Neural cell (in vitro differentiated cells): ENCODE data around the gene ADK. TPM values are rescaled to one million over a fixed set of nuclear protein-coding genes. Genes with fewer than 3 reads are reported as not detected.
"Not testable (repeated sequence)": the region's sequence is repeated elsewhere in the genome, so short reads cannot be mapped to it uniquely, and the experiment has no call there.

Experiments used
- H2AFZ ChIP-seq: fragments of 200-600, 300-800 bp; sonication (generic), shearing (Covaris generic); 2 replicates; pipeline ENCODE4 v1.6.0; 2014; ENCODE audit warnings: low read depth, mild to moderate bottlenecking, antibody characterized with exemption, low read length, moderate library complexity
- H3F3A ChIP-seq: fragments of 200-600 bp; shearing (Covaris generic); 2 replicates; pipeline ENCODE4 v1.6.1; 2016; ENCODE audit warnings: mild to moderate bottlenecking, moderate library complexity, mixed read lengths, antibody characterized with exemption, low read length; ENCODE audit not compliant: insufficient read depth, poor library complexity, severe bottlenecking
- H3K27ac ChIP-seq: fragments of 200-600, 300-800 bp; sonication (generic), shearing (Covaris generic); 2 replicates; pipeline ENCODE4 v1.5.1; 2014; ENCODE audit warnings: mild to moderate bottlenecking, low read length, moderate library complexity
- H3K27me3 ChIP-seq: fragments of 300-800, 200-600 bp; sonication (generic), shearing (Covaris generic); 2 replicates; pipeline ENCODE4 v1.6.0; 2014; ENCODE audit warnings: mild to moderate bottlenecking, low read depth, low read length, moderate library complexity; ENCODE audit not compliant: insufficient read depth
- H3K36me3 ChIP-seq: fragments of 300-800, 200-600 bp; sonication (generic), shearing (Covaris generic); 2 replicates; pipeline ENCODE4 v1.5.1; 2014; ENCODE audit warnings: mild to moderate bottlenecking, antibody characterized with exemption, low read length, moderate library complexity; ENCODE audit not compliant: insufficient read depth
- H3K4me2 ChIP-seq: fragments of 300-800, 200-600 bp; sonication (generic), shearing (Covaris generic); 2 replicates; pipeline ENCODE4 v1.6.0; 2014; ENCODE audit warnings: mild to moderate bottlenecking, low read length
- H3K4me3 ChIP-seq: fragments of 300-800, 200-600 bp; sonication (generic), shearing (Covaris generic); 2 replicates; pipeline ENCODE4 v1.5.1; 2014; ENCODE audit warnings: mild to moderate bottlenecking, low read length, moderate library complexity
- H3K79me2 ChIP-seq: fragments of 200-600 bp; shearing (Covaris generic); replicated peaks from 2 replicates; pipeline ENCODE4 v1.6.0; 2014; ENCODE audit warnings: mild to moderate bottlenecking, low read length, moderate library complexity; ENCODE audit not compliant: insufficient read depth
- H3K9ac ChIP-seq: fragments of 300-800, 200-600 bp; sonication (generic), shearing (Covaris generic); 2 replicates; pipeline ENCODE4 v1.6.1; 2016; ENCODE audit warnings: mild to moderate bottlenecking, low read length, mixed read lengths
- H3K9me2 ChIP-seq: fragments of 200-600 bp; shearing (Covaris generic); 2 replicates; pipeline ENCODE4 v1.6.1; 2016; ENCODE audit warnings: mild to moderate bottlenecking, low read length, mixed read lengths; ENCODE audit not compliant: insufficient read depth
- H3K9me3 ChIP-seq: fragments of 200-600, 300-800 bp; sonication (generic), shearing (Covaris generic); 2 replicates; pipeline ENCODE4 v1.6.1; 2016; ENCODE audit warnings: mild to moderate bottlenecking, mixed run types, low read length, moderate library complexity, mixed read lengths
- H4K20me1 ChIP-seq: fragments of 200-600 bp; shearing (Covaris generic); 2 replicates; pipeline ENCODE4 v1.6.1; 2016; ENCODE audit warnings: mild to moderate bottlenecking, mixed run types; ENCODE audit not compliant: insufficient read depth
- CTCF ChIP-seq: fragments of 450-650 bp; IDR thresholded peaks from 2 replicates; pipeline ENCODE4 v1.5.1; 2014; ENCODE audit warnings: antibody characterized with exemption, mild to moderate bottlenecking, moderate library complexity; ENCODE audit not compliant: poor library complexity, severe bottlenecking
- EP300 ChIP-seq: fragments of 450-650 bp; conservative IDR thresholded peaks from 2 replicates; pipeline ENCODE4 v1.6.1; 2014; ENCODE audit warnings: antibody characterized with exemption, mild to moderate bottlenecking, moderate library complexity; ENCODE audit not compliant: poor library complexity, severe bottlenecking
- EZH2 ChIP-seq: fragments of 200-600, 300-800 bp; shearing (Covaris generic), sonication (generic); IDR thresholded peaks from 2 replicates; pipeline ENCODE4 v1.6.1; 2014; ENCODE audit warnings: antibody characterized with exemption, low read length, borderline replicate concordance, mild to moderate bottlenecking; ENCODE audit not compliant: insufficient read depth, poor library complexity, severe bottlenecking
- MXI1 ChIP-seq: fragments of 450-650 bp; conservative IDR thresholded peaks from 2 replicates; pipeline ENCODE4 v1.6.1; 2014; ENCODE audit warnings: antibody characterized with exemption, mild to moderate bottlenecking; ENCODE audit not compliant: poor library complexity, severe bottlenecking
- POLR2AphosphoS5 ChIP-seq: IDR thresholded peaks from 2 replicates; pipeline ENCODE4 v1.6.1; 2012
- RAD21 ChIP-seq: fragments of 450-650 bp; conservative IDR thresholded peaks from 2 replicates; pipeline ENCODE4 v1.6.1; 2014; ENCODE audit warnings: antibody characterized with exemption, mild to moderate bottlenecking, moderate library complexity
- REST ChIP-seq: IDR thresholded peaks from 2 replicates; pipeline ENCODE4 v1.6.1; 2012; ENCODE audit warnings: borderline replicate concordance
- SMC3 ChIP-seq: fragments of 450-650 bp; conservative IDR thresholded peaks from 2 replicates; pipeline ENCODE4 v1.6.1; 2014; ENCODE audit warnings: antibody characterized with exemption, mild to moderate bottlenecking, moderate library complexity; ENCODE audit not compliant: poor library complexity
- TAF1 ChIP-seq: IDR thresholded peaks from 2 replicates; pipeline ENCODE4 v1.6.1; 2012; ENCODE audit warnings: low read depth
- polyA plus RNA-seq: library from polyadenylated mRNA; depleted of rRNA; stranded (reverse); fragments of >200 nt; gene quantifications from 2 replicates; pipeline ENCODE4 v1.2.3, GENCODE V29; 2014

ADK gene
- polyA plus RNA-seq, 1 donor from 2014 or later = 19.5 TPM

GRCh38 chr10:74213571-74214162 lies 62.6 kb downstream of the ADK start:
- Histone ChIP-seq H3K9me2 (no peaks in the 10 kb centered on the region), H4K20me1 (no peaks in the 10 kb centered on the region), H3K27ac (no peak overlapping the region), H3F3A (no peaks in the 10 kb centered on the region), H3K9me3 (no peaks in the 10 kb centered on the region), H3K9ac (no peak overlapping the region), H3K4me2 (no peak overlapping the region), H3K27me3 (no peaks in the 10 kb centered on the region), H2AFZ (no peak overlapping the region), H3K79me2 (no peaks in the 10 kb centered on the region), H3K36me3 (no peaks in the 10 kb centered on the region), H3K4me3 (no peak overlapping the region)
- TF ChIP-seq CTCF (peak; percentile 49), MXI1 (no peak), SMC3 (peak; percentile 34)

- H3K9ac ChIP-seq, H3K4me2 ChIP-seq, H3F3A ChIP-seq, H3K27ac ChIP-seq, H4K20me1 ChIP-seq, H3K79me2 ChIP-seq, H2AFZ ChIP-seq, H3K9me3 ChIP-seq, H3K9me2 ChIP-seq, H3K27me3 ChIP-seq, H3K4me3 ChIP-seq, H3K36me3 ChIP-seq: not testable (repeated sequence)
Observed at GRCh38 chr10:74217110-74217509, 66.1 kb downstream of the ADK start.

- H3F3A ChIP-seq, H3K79me2 ChIP-seq, H3K9me2 ChIP-seq, H3K27ac ChIP-seq, H2AFZ ChIP-seq, H4K20me1 ChIP-seq, H3K4me3 ChIP-seq, H3K9ac ChIP-seq, H3K36me3 ChIP-seq, H3K27me3 ChIP-seq, H3K9me3 ChIP-seq, H3K4me2 ChIP-seq: not testable (repeated sequence)
Observed at GRCh38 chr10:74222467-74222866, 71.4 kb downstream of the ADK start.

GRCh38 chr10:74223755-74224529 lies 72.9 kb downstream of the ADK start:
- H3K9me2 ChIP-seq = no peaks in the 10 kb centered on the region
- no peak overlapping the region for H3K9ac ChIP-seq
- no peak overlapping the region for H3K4me2 ChIP-seq

More at GRCh38 chr10:74223755-74224529, 72.9 kb downstream of the ADK start:
- H4K20me1 ChIP-seq = no peaks in the 10 kb centered on the region
- TF ChIP-seq TAF1 (no peak), MXI1 (no peak), RAD21 (no peak), REST (no peak), SMC3 (no peak), POLR2AphosphoS5 (no peak), EZH2 (no peak), EP300 (no peak), CTCF (no peak)
- no peak overlapping the region for H2AFZ ChIP-seq
- H3K79me2 ChIP-seq = no peaks in the 10 kb centered on the region
- no peaks in the 10 kb centered on the region for H3K36me3 ChIP-seq
- no peaks in the 10 kb centered on the region for H3F3A ChIP-seq
- no peaks in the 10 kb centered on the region for H3K27me3 ChIP-seq
- no peak overlapping the region for H3K4me3 ChIP-seq
- H3K27ac ChIP-seq = no peak overlapping the region
- no peaks in the 10 kb centered on the region for H3K9me3 ChIP-seq
